Liver (tissue), 9 donors: Measurements from ENCODE around the gene RBBP6. TPM values are rescaled to one million over a fixed set of nuclear protein-coding genes. Genes with fewer than 3 reads are reported as not detected.

Experiments
- DNase-seq: peaks from one replicate; pipeline ENCODE4 v3.0.0-alpha.2; 2017; ENCODE audit warnings: low spot score
- H3K27ac ChIP-seq, 2 donors: one replicate each; pipeline ENCODE4 v1.7.0; 2013; ENCODE audit warnings: inconsistent platforms in 2 of 2, low read length in 2 of 2, control low read depth in 1 of 2, low read depth in 1 of 2, mild to moderate bottlenecking in 1 of 2
- H3K27me3 ChIP-seq, 4 donors: one replicate each; pipeline versions ENCODE4 v1.6.1 to v1.7.0; 2013; ENCODE audit warnings: low read length in 3 of 4, inconsistent platforms in 1 of 4, mild to moderate bottlenecking in 1 of 4, moderate library complexity in 1 of 4; ENCODE audit not compliant: control insufficient read depth in 4 of 4, insufficient read depth in 4 of 4
- H3K36me3 ChIP-seq, 4 donors: one replicate each; pipeline versions ENCODE4 v1.6.1 to v1.7.0; 2013; ENCODE audit warnings: low read length in 3 of 4, mild to moderate bottlenecking in 3 of 4, low read depth in 1 of 4, moderate library complexity in 1 of 4; ENCODE audit not compliant: control insufficient read depth in 4 of 4, insufficient read depth in 3 of 4
- H3K4me1 ChIP-seq, 4 donors: one replicate each; pipeline versions ENCODE4 v1.6.1 to v1.7.0; 2013; ENCODE audit warnings: low read length in 3 of 4, mild to moderate bottlenecking in 3 of 4, moderate library complexity in 1 of 4; ENCODE audit not compliant: control insufficient read depth in 4 of 4, insufficient read depth in 4 of 4
- H3K4me3 ChIP-seq, 3 donors: one replicate each; pipeline versions ENCODE4 v1.6.1 to v1.7.0; 2013; ENCODE audit warnings: low read length in 3 of 3, control low read depth in 1 of 3, low read depth in 1 of 3, mild to moderate bottlenecking in 1 of 3
- H3K9ac ChIP-seq, 2 donors: one replicate each; pipeline ENCODE4 v1.7.0; 2013; ENCODE audit warnings: low read length in 2 of 2, mild to moderate bottlenecking in 2 of 2, moderate library complexity in 2 of 2, control low read depth in 1 of 2, low read depth in 1 of 2
- H3K9me3 ChIP-seq, 4 donors: one replicate each; pipeline versions ENCODE4 v1.6.1 to v1.7.0; 2013; ENCODE audit warnings: low read length in 3 of 4; ENCODE audit not compliant: control insufficient read depth in 4 of 4
- ATF3 ChIP-seq: IDR thresholded peaks from 2 replicates; pipeline ENCODE4 v1.6.1; 2016; ENCODE audit warnings: antibody characterized with exemption
- EGR1 ChIP-seq, 2 donors: IDR thresholded peaks; 2 replicates each; pipeline ENCODE4 v1.6.1; 2016 to 2018; ENCODE audit warnings: antibody characterized with exemption in 2 of 2, low read depth in 2 of 2
- FOXA1 ChIP-seq: IDR thresholded peaks from 2 replicates; pipeline ENCODE4 v1.6.1; 2016; ENCODE audit warnings: antibody characterized with exemption
- FOXA2 ChIP-seq: IDR thresholded peaks from 2 replicates; pipeline ENCODE4 v1.6.1; 2016; ENCODE audit warnings: antibody characterized with exemption
- GABPA ChIP-seq, 2 donors: IDR thresholded peaks in 1 of 2; conservative IDR thresholded peaks in 1 of 2; 2 replicates each; pipeline ENCODE4 v1.6.1; 2016; ENCODE audit warnings: antibody characterized with exemption in 2 of 2, mild to moderate bottlenecking in 1 of 2, moderate library complexity in 1 of 2
- HNF4A ChIP-seq, 2 donors: conservative IDR thresholded peaks; 2 replicates each; pipeline ENCODE4 v1.6.1; 2016; ENCODE audit warnings: antibody characterized with exemption in 2 of 2, mild to moderate bottlenecking in 2 of 2
- HNF4G ChIP-seq: IDR thresholded peaks from 2 replicates; pipeline ENCODE4 v1.6.1; 2016; ENCODE audit warnings: antibody characterized with exemption
- JUND ChIP-seq, 2 donors: IDR thresholded peaks; 2 replicates each; pipeline ENCODE4 v1.6.1; 2016; ENCODE audit warnings: antibody characterized with exemption in 2 of 2
- MAX ChIP-seq: IDR thresholded peaks from 2 replicates; pipeline ENCODE4 v1.6.1; 2016; ENCODE audit warnings: antibody characterized with exemption
- NR2F2 ChIP-seq: IDR thresholded peaks from 2 replicates; pipeline ENCODE4 v1.6.1; 2016; ENCODE audit warnings: antibody characterized with exemption
- RAD21 ChIP-seq, 2 donors: IDR thresholded peaks; 2 replicates each; pipeline ENCODE4 v1.6.1; 2016; ENCODE audit warnings: antibody characterized with exemption in 2 of 2, mild to moderate bottlenecking in 2 of 2
- RXRA ChIP-seq, 2 donors: IDR thresholded peaks; 2 replicates each; pipeline ENCODE4 v1.6.1; 2017 to 2018; ENCODE audit warnings: antibody characterized with exemption in 2 of 2, mild to moderate bottlenecking in 1 of 2
- SP1 ChIP-seq: IDR thresholded peaks from 2 replicates; pipeline ENCODE4 v1.6.1; 2018; ENCODE audit warnings: antibody characterized with exemption, mild to moderate bottlenecking
- TAF1 ChIP-seq: conservative IDR thresholded peaks from 2 replicates; pipeline ENCODE4 v1.6.1; 2016; ENCODE audit warnings: antibody characterized with exemption, mild to moderate bottlenecking
- YY1 ChIP-seq: IDR thresholded peaks from 2 replicates; pipeline ENCODE4 v1.6.1; 2016; ENCODE audit warnings: antibody characterized with exemption, mild to moderate bottlenecking
- WGBS: extraction: QIAGEN DNeasy Blood & Tissue Kit; methylation state at CpG from one replicate; pipeline ENCODE4 v1.1.7; 2013; 5-methylcytosine and 5-hydroxymethylcytosine counted together
- polyA plus RNA-seq, 2 donors: library from polyadenylated mRNA; stranded (reverse) in 1 of 2; unstranded in 1 of 2; fragments of 200-250 nt in 1 of 2; fragments of >200 nt in 1 of 2; fragmentation: Nextera tagmentation in 1 of 2; extraction: Ambion mirVana in 1 of 2; gene quantifications; one replicate each; pipeline versions ENCODE4 v1.2.1 to v1.2.3, GENCODE V29; 2013 to 2015
- total RNA-seq, 2 donors: library from RNA; depleted of rRNA; stranded (reverse); fragments of >200 nt; gene quantifications; one replicate each; pipeline ENCODE4 v1.2.3, GENCODE V29; 2014
- TF ChIP-seq, protein P1 (sequence below): IDR thresholded peaks from 2 replicates; pipeline ENCODE4 v1.6.1; 2016; ENCODE audit warnings: antibody characterized with exemption, mild to moderate bottlenecking
- TF ChIP-seq, protein P2 (sequence below): IDR thresholded peaks from 2 replicates; pipeline ENCODE4 v1.6.1; 2016; ENCODE audit warnings: antibody characterized with exemption
- TF ChIP-seq, protein P3 (sequence below): fragments of 150-350 bp; IDR thresholded peaks from 2 replicates; pipeline ENCODE4 v1.5.1; 2017; ENCODE audit warnings: improper control_type of control experiment, low read depth, low read length; ENCODE audit not compliant: missing input control
- donor health status: healthy.
- donor health status: healthy.
- donor health status: healthy.
- donor health status: healthy.
- donor health status: healthy.

Gene RBBP6
- total and polyA plus RNA-seq, 4 donors = 8.1 to 35.8 (median 11.8) TPM

DNA sequence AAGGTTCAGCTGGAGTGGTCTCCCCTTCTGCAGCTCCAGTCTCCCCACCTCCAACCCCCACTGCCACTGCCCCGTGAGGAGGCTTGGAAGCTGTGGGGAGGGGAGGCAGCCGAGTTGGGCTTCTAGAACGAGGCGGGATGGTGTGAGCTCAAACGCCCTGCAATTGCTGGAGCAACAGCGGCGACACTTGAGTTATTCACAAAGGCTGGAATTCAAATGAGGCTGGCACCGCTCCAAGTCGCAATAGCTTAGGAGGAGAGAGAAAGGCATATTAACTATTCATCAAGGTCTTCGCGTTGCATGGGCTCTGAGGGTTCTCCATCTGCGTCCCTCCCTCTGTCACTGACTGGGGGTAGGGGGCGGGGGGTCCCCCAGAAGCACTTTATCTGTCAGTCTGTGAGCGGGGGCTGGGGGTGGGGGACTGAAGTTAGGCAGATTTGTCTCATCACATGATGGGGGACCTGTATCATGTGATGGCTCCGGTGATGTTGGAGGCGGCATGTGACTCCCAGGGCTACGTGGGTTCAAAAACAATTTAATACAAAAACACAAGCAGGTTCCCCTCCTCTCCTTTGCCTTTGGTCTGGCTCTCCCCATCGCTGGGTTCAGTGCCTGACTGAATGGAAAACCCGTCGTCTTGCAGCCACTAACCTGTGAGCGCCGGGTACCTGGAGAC, 70.5 kb downstream of the RBBP6 start:
- TF ChIP-seq, protein P1, sequence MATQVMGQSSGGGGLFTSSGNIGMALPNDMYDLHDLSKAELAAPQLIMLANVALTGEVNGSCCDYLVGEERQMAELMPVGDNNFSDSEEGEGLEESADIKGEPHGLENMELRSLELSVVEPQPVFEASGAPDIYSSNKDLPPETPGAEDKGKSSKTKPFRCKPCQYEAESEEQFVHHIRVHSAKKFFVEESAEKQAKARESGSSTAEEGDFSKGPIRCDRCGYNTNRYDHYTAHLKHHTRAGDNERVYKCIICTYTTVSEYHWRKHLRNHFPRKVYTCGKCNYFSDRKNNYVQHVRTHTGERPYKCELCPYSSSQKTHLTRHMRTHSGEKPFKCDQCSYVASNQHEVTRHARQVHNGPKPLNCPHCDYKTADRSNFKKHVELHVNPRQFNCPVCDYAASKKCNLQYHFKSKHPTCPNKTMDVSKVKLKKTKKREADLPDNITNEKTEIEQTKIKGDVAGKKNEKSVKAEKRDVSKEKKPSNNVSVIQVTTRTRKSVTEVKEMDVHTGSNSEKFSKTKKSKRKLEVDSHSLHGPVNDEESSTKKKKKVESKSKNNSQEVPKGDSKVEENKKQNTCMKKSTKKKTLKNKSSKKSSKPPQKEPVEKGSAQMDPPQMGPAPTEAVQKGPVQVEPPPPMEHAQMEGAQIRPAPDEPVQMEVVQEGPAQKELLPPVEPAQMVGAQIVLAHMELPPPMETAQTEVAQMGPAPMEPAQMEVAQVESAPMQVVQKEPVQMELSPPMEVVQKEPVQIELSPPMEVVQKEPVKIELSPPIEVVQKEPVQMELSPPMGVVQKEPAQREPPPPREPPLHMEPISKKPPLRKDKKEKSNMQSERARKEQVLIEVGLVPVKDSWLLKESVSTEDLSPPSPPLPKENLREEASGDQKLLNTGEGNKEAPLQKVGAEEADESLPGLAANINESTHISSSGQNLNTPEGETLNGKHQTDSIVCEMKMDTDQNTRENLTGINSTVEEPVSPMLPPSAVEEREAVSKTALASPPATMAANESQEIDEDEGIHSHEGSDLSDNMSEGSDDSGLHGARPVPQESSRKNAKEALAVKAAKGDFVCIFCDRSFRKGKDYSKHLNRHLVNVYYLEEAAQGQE = no peak
- TF ChIP-seq GABPA (IDR thresholded peaks at IDR 0.05 in 1 of 2, conservative IDR thresholded peaks at IDR 0.05 in 1 of 2) = no peak
- TF ChIP-seq FOXA1 = no peak
- no peak for TF ChIP-seq EGR1 (IDR thresholded peaks at IDR 0.05; ENCODE audit: low read depth in 2 of 2)
- TF ChIP-seq MAX = no peak
- no peak for TF ChIP-seq JUND (IDR thresholded peaks at IDR 0.05)
- TF ChIP-seq HNF4G = no peak
- TF ChIP-seq, protein P2, sequence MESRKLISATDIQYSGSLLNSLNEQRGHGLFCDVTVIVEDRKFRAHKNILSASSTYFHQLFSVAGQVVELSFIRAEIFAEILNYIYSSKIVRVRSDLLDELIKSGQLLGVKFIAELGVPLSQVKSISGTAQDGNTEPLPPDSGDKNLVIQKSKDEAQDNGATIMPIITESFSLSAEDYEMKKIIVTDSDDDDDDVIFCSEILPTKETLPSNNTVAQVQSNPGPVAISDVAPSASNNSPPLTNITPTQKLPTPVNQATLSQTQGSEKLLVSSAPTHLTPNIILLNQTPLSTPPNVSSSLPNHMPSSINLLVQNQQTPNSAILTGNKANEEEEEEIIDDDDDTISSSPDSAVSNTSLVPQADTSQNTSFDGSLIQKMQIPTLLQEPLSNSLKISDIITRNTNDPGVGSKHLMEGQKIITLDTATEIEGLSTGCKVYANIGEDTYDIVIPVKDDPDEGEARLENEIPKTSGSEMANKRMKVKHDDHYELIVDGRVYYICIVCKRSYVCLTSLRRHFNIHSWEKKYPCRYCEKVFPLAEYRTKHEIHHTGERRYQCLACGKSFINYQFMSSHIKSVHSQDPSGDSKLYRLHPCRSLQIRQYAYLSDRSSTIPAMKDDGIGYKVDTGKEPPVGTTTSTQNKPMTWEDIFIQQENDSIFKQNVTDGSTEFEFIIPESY = no peak
- no peak for TF ChIP-seq ATF3
- TF ChIP-seq RAD21 (IDR thresholded peaks at IDR 0.05) = no peak
- TF ChIP-seq NR2F2 = no peak
- TF ChIP-seq FOXA2 = no peak
- TF ChIP-seq RXRA (IDR thresholded peaks at IDR 0.05) = no peak
- TF ChIP-seq HNF4A (conservative IDR thresholded peaks at IDR 0.05) = no peak
- no peak for TF ChIP-seq YY1
- TF ChIP-seq, protein P3, sequence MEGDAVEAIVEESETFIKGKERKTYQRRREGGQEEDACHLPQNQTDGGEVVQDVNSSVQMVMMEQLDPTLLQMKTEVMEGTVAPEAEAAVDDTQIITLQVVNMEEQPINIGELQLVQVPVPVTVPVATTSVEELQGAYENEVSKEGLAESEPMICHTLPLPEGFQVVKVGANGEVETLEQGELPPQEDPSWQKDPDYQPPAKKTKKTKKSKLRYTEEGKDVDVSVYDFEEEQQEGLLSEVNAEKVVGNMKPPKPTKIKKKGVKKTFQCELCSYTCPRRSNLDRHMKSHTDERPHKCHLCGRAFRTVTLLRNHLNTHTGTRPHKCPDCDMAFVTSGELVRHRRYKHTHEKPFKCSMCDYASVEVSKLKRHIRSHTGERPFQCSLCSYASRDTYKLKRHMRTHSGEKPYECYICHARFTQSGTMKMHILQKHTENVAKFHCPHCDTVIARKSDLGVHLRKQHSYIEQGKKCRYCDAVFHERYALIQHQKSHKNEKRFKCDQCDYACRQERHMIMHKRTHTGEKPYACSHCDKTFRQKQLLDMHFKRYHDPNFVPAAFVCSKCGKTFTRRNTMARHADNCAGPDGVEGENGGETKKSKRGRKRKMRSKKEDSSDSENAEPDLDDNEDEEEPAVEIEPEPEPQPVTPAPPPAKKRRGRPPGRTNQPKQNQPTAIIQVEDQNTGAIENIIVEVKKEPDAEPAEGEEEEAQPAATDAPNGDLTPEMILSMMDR = no peak
- no peak for TF ChIP-seq TAF1
- TF ChIP-seq SP1 = no peak
- H3K27me3 ChIP-seq = peaks cover 0 to 8% (median 0%) of the 10 kb centered on the region in 4 donors
- no peak overlapping the region for H3K9ac ChIP-seq
- no peak overlapping the region for H3K27ac ChIP-seq
- no peaks in the 10 kb centered on the region for H3K9me3 ChIP-seq
- no peaks in the 10 kb centered on the region for H3K36me3 ChIP-seq
- H3K4me3 ChIP-seq = no peak overlapping the region
- 6% methylated on average over 22 of the region's 22 CpGs for WGBS
- DNase-seq = no peak
- H3K4me1 ChIP-seq = peaks cover 0 to 8% (median under 1%) of the 10 kb centered on the region in 4 donors
